ENCODE data around the gene FILIP1L.

FILIP1L gene

DNA sequence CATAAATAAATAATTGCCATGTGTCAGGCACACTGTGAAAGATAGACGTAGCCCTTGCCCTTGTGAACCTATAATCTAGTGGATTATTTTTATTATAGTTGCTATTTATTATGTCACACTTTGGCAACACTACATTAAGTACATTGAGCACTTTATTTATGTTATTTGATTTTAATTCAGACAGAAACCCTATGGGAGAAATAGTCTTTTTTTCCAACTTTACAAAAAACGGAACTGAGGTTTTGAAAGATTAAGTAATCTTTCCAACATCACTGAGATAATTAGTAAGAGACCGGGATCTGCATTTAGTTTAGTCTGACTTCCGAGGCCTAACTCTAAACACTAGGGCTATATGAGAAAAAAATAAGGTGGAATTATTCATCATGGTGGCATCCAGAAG, 2.8 kb upstream of the FILIP1L start:
- no peak for DNase-seq
- no peaks in the 10 kb centered on the region for H3K79me2 ChIP-seq (ENCODE audit: low read length)
- no peaks in the 10 kb centered on the region for H3K4me1 ChIP-seq (ENCODE audit: low read length)
- no peaks in the 10 kb centered on the region for H3K36me3 ChIP-seq (replicated peaks; ENCODE audit: insufficient read depth, low read length)
- no peaks in the 10 kb centered on the region for H3K9me2 ChIP-seq (replicated peaks; ENCODE audit: insufficient read depth, low read length)
- TF ChIP-seq EZH2 (optimal IDR thresholded peaks at IDR 0.05; ENCODE audit: low read depth, low read length) (no peak), EZH2phosphoT487 (IDR thresholded peaks at IDR 0.05; ENCODE audit: low read length) (no peak)
- TF ChIP-seq, protein P1, sequence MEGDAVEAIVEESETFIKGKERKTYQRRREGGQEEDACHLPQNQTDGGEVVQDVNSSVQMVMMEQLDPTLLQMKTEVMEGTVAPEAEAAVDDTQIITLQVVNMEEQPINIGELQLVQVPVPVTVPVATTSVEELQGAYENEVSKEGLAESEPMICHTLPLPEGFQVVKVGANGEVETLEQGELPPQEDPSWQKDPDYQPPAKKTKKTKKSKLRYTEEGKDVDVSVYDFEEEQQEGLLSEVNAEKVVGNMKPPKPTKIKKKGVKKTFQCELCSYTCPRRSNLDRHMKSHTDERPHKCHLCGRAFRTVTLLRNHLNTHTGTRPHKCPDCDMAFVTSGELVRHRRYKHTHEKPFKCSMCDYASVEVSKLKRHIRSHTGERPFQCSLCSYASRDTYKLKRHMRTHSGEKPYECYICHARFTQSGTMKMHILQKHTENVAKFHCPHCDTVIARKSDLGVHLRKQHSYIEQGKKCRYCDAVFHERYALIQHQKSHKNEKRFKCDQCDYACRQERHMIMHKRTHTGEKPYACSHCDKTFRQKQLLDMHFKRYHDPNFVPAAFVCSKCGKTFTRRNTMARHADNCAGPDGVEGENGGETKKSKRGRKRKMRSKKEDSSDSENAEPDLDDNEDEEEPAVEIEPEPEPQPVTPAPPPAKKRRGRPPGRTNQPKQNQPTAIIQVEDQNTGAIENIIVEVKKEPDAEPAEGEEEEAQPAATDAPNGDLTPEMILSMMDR (IDR thresholded peaks at IDR 0.05; ENCODE audit: low read length): no peak
- H3K27me3 ChIP-seq (replicated peaks; ENCODE audit: insufficient read depth, low read length): no peaks in the 10 kb centered on the region
- no peak overlapping the region for H3K9ac ChIP-seq (ENCODE audit: low read length)
- H2AFZ ChIP-seq (ENCODE audit: low read length): no peak overlapping the region
- H3K4me2 ChIP-seq (ENCODE audit: low read depth, low read length): no peak overlapping the region
- no peak overlapping the region for H3K4me3 ChIP-seq (ENCODE audit: low read length)
- no peaks in the 10 kb centered on the region for H3K9me3 ChIP-seq (replicated peaks; ENCODE audit: insufficient read depth, low read length)
- H3F3A ChIP-seq (ENCODE audit: insufficient read depth, low read length): no peaks in the 10 kb centered on the region
- H4K20me1 ChIP-seq (ENCODE audit: insufficient read depth, low read length): no peaks in the 10 kb centered on the region
- no peak overlapping the region for H3K27ac ChIP-seq (ENCODE audit: low read length)

DNA sequence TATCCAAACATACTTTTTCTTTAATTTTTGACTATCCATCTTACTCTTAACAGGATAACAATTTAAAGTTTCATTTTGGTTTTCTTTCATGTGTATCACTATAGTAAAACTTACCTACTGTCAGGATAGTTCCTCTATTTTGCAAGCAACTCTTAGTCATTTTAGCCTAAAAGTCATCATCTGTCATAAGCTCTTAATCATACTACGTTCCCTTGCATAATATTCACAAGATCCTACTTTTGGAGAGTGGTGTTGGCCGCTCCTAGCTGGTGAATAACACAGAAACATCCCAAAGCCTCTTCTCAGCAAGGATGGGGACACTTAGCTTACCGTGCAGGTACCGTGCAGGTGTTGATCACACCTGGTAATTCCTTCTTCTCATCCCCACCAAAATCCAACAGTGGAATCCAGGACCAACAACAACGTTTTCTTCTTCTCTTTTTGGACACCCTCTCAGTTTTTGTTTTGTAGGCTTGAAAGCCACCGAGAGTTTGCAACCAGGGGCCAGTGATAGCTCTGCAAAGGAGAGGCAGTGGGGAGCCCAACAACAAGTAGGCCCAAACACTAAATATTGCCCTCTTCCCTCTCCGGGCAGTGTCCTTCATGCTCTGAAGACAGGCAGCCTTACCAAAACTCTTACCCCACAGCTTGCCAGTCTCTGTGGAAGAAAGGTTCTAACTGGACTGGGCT, 433 bp downstream of the FILIP1L start:
- Histone ChIP-seq H4K20me1 (ENCODE audit: insufficient read depth, low read length) (no peaks in the 10 kb centered on the region), H3K4me3 (ENCODE audit: low read length) (no peak overlapping the region), H3K27ac (ENCODE audit: low read length) (no peak overlapping the region), H3K9ac (ENCODE audit: low read length) (no peak overlapping the region), H3K4me2 (ENCODE audit: low read depth, low read length) (no peak overlapping the region), H3K9me3 (replicated peaks; ENCODE audit: insufficient read depth, low read length) (no peaks in the 10 kb centered on the region), H3K9me2 (replicated peaks; ENCODE audit: insufficient read depth, low read length) (no peaks in the 10 kb centered on the region), H2AFZ (ENCODE audit: low read length) (no peak overlapping the region), H3F3A (ENCODE audit: insufficient read depth, low read length) (no peaks in the 10 kb centered on the region), H3K79me2 (ENCODE audit: low read length) (no peaks in the 10 kb centered on the region), H3K4me1 (ENCODE audit: low read length) (no peaks in the 10 kb centered on the region), H3K27me3 (replicated peaks; ENCODE audit: insufficient read depth, low read length) (no peaks in the 10 kb centered on the region), H3K36me3 (replicated peaks; ENCODE audit: insufficient read depth, low read length) (no peaks in the 10 kb centered on the region)
- TF ChIP-seq EZH2phosphoT487 (IDR thresholded peaks at IDR 0.05; ENCODE audit: low read length) (no peak), EZH2 (optimal IDR thresholded peaks at IDR 0.05; ENCODE audit: low read depth, low read length) (no peak)
- TF ChIP-seq, protein P1 (IDR thresholded peaks at IDR 0.05; ENCODE audit: low read length): no peak
- no peak for DNase-seq

DNA sequence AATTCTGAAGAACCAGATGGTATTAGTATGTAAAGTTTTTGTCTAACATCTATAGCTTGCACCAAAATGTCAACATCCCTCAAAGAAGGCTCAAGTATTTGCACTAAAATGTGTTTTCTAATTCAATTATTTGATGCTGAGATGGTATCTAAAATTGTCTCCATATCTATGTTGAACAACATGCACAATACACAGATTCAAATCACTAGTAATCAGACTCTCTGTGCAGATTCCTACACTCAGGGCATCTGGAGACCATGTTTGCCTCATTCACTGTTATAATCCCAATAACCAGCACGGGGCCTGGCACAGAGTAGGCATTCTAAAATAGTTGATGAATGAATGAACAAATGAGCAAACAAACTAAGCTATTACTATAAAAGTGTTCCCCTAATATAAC, 2.6 kb downstream of the FILIP1L start:
- no peak for DNase-seq
- no peaks in the 10 kb centered on the region for H3K9me2 ChIP-seq (replicated peaks; ENCODE audit: insufficient read depth, low read length)
- H3K27ac ChIP-seq (ENCODE audit: low read length): no peak overlapping the region
- H3K36me3 ChIP-seq (replicated peaks; ENCODE audit: insufficient read depth, low read length): no peaks in the 10 kb centered on the region
- H3K4me3 ChIP-seq (ENCODE audit: low read length): no peak overlapping the region
- TF ChIP-seq EZH2 (optimal IDR thresholded peaks at IDR 0.05; ENCODE audit: low read depth, low read length) (no peak), EZH2phosphoT487 (IDR thresholded peaks at IDR 0.05; ENCODE audit: low read length) (no peak)
- TF ChIP-seq, protein P1 (IDR thresholded peaks at IDR 0.05; ENCODE audit: low read length): no peak
- no peaks in the 10 kb centered on the region for H3K27me3 ChIP-seq (replicated peaks; ENCODE audit: insufficient read depth, low read length)
- H3K9me3 ChIP-seq (replicated peaks; ENCODE audit: insufficient read depth, low read length): no peaks in the 10 kb centered on the region
- H3F3A ChIP-seq (ENCODE audit: insufficient read depth, low read length): no peaks in the 10 kb centered on the region
- H3K4me1 ChIP-seq (ENCODE audit: low read length): no peaks in the 10 kb centered on the region
- H3K4me2 ChIP-seq (ENCODE audit: low read depth, low read length): no peak overlapping the region
- no peak overlapping the region for H3K9ac ChIP-seq (ENCODE audit: low read length)
- no peaks in the 10 kb centered on the region for H4K20me1 ChIP-seq (ENCODE audit: insufficient read depth, low read length)
- no peaks in the 10 kb centered on the region for H3K79me2 ChIP-seq (ENCODE audit: low read length)
- no peak overlapping the region for H2AFZ ChIP-seq (ENCODE audit: low read length)

Measured in MM.1S (cell line).